Body of pancreas (tissue), 4 donors: ENCODE results near the gene ZMYM4. TPM values are rescaled to one million over a fixed set of nuclear protein-coding genes. Genes with fewer than 3 reads are reported as not detected.

Experiments
- ATAC-seq: fragments of 150-250 bp; one replicate; pipeline ENCODE4 v1.9.1; 2016
- DNase-seq, 4 donors: peaks; one replicate each; pipeline ENCODE4 v3.0.0-alpha.2; 2019
- H3K27ac ChIP-seq, 4 donors: fragments of 200-600 bp; sonication (generic); 1 replicate in 3 of 4; 2 replicates in 1 of 4; pipeline versions ENCODE4 v1.5.1 to v1.6.1; 2016 to 2019; ENCODE audit warnings: mild to moderate bottlenecking in 1 of 4, mixed read lengths in 1 of 4, moderate library complexity in 1 of 4
- H3K27me3 ChIP-seq, 2 donors: fragments of 200-600 bp; sonication (generic); one replicate each; pipeline ENCODE4 v1.6.0; 2016; ENCODE audit warnings: mild to moderate bottlenecking in 1 of 2
- H3K36me3 ChIP-seq, 2 donors: fragments of 200-600 bp; sonication (generic); replicated peaks in 1 of 2; 2 replicates each; pipeline ENCODE4 v1.5.1; 2016; ENCODE audit warnings: low read depth in 2 of 2; ENCODE audit not compliant: insufficient read depth in 1 of 2
- H3K4me1 ChIP-seq: fragments of 200-600 bp; sonication (generic); one replicate; pipeline ENCODE4 v1.6.0; 2016
- H3K4me3 ChIP-seq, 2 donors: fragments of 200-600 bp; sonication (generic); 1 replicate in 1 of 2; 2 replicates in 1 of 2; pipeline ENCODE4 v1.5.1; 2016 to 2019
- H3K9me3 ChIP-seq, 3 donors: fragments of 200-600 bp; sonication (generic); 1 replicate in 2 of 3; 2 replicates in 1 of 3; pipeline ENCODE4 v1.5.1; 2016
- CTCF ChIP-seq, 7 experiments: fragments of 450-650 bp in 4 of 7; fragments of 200-600 bp in 3 of 7; sonication (generic) in 3 of 7; IDR thresholded peaks; one replicate each; pipeline ENCODE4 v1.5.1; 2016 to 2019; ENCODE audit warnings: antibody characterized with exemption in 7 of 7
- POLR2A ChIP-seq, 3 donors: fragments of 450-650 bp; IDR thresholded peaks; one replicate each; pipeline ENCODE4 v1.6.1; 2016; ENCODE audit warnings: antibody characterized with exemption in 3 of 3, mild to moderate bottlenecking in 2 of 3
- WGBS, 2 donors: methylation state at CpG; one replicate each; pipeline ENCODE4 v1.1.5; 2017; 5-methylcytosine and 5-hydroxymethylcytosine counted together
- intact Hi-C: fragments of 100-400 bp; cut with DNase I; formaldehyde crosslinking; loops from one replicate; pipeline ENCODE4 v1.15.1; 2023
- total RNA-seq, 2 donors: library from RNA; depleted of rRNA; stranded (reverse); fragments of >200 nt; gene quantifications; one replicate each; pipeline ENCODE4 v1.1.0, GENCODE V29; 2016

The ZMYM4 gene
- total RNA-seq, 2 donors from 2014 or later = 15.2 to 33.2 TPM

DNA sequence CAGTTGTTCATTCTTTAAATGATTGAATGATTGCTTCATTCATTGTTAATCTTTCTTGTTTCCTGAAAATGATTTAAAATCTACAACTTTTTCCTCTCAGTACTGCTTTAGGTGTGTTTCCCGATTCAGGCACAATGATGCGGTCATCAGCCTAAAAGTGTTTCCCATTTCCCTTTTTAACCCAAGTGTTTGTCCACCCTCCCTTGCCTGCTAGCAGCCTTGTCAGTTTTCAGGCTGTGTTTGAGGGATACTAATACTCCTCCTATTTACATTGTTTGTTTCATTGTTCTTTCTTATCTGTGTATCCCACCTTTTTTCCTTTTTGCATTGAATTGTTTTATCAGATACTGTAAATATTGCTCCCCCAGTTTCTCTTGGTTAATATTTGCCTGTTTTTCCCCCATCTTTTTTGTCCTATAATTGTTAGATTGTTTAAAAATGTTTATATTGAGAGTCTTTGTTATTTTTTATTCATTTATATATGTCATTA lies 157.6 kb downstream of the ZMYM4 start:
- no peak overlapping the region for H3K27ac ChIP-seq
- H3K36me3 ChIP-seq = no peaks in the 10 kb centered on the region
- H3K4me3 ChIP-seq = no peak overlapping the region
- intact Hi-C loops = no loop called here
- H3K27me3 ChIP-seq = no peaks in the 10 kb centered on the region
- H3K9me3 ChIP-seq = no peaks in the 10 kb centered on the region
- ATAC-seq (no peak), DNase-seq (no peak)
- 61 to 73% methylated on average over 2 of the region's 2 CpGs for WGBS, 2 donors
- TF ChIP-seq POLR2A (IDR thresholded peaks at IDR 0.05) (no peak), CTCF (IDR thresholded peaks at IDR 0.05) (no peak)
- no peaks in the 10 kb centered on the region for H3K4me1 ChIP-seq

DNA sequence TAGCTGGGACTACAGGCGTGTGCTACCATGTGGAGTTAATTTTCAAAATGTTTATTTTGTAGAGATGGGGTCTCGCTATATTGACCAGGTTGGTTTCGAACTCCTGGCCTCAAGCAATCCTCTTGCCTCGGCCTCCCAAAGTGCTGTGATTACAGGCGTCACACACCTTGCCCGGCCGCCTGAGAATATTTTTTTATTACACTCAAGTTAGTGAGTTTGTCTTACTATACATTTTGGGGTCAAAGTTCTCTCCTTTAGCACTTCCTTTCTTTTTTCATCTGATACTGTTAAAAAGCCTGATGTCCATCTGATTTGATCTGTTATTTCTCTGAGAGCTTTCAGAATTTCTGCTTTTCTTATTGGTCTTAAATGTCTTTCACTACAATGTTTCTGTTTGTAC lies 159.9 kb downstream of the ZMYM4 start:
- H3K36me3 ChIP-seq = peaks cover 0 to 2% of the 10 kb centered on the region in 2 donors
- H3K27me3 ChIP-seq = no peaks in the 10 kb centered on the region
- TF ChIP-seq POLR2A (IDR thresholded peaks at IDR 0.05) = no peak
- intact Hi-C loops = no loop called here
- 92 to 94% methylated on average over 7 of the region's 7 CpGs for WGBS, 2 donors
- no peak overlapping the region for H3K4me3 ChIP-seq
- DNase-seq (no peak), ATAC-seq (no peak)
- no peak overlapping the region for H3K27ac ChIP-seq
- no peaks in the 10 kb centered on the region for H3K4me1 ChIP-seq
- H3K9me3 ChIP-seq = no peaks in the 10 kb centered on the region

- ATAC-seq = no peak
- TF ChIP-seq POLR2A (IDR thresholded peaks at IDR 0.05) (no peak), CTCF (IDR thresholded peaks at IDR 0.05) (no peak)
- WGBS, 2 donors = 96 to 97% methylated on average over 4 of the region's 4 CpGs
- H3K4me1 ChIP-seq = no peaks in the 10 kb centered on the region
- H3K27ac ChIP-seq = no peak overlapping the region
- no peak for DNase-seq
- H3K27me3 ChIP-seq = no peaks in the 10 kb centered on the region
- no peaks in the 10 kb centered on the region for H3K9me3 ChIP-seq
- intact Hi-C loops = no loop called here
- peaks cover 0 to 19% of the 10 kb centered on the region in 2 donors for H3K36me3 ChIP-seq
- no peak overlapping the region for H3K4me3 ChIP-seq
These were observed 162.3 kb downstream of the ZMYM4 start for GRCh38 chr1:35430762-35431161.

GRCh38 chr1:35431173-35431599 lies 162.7 kb downstream of the ZMYM4 start:
- no peak overlapping the region for H3K27ac ChIP-seq
- H3K4me1 ChIP-seq = no peaks in the 10 kb centered on the region
- no peaks in the 10 kb centered on the region for H3K27me3 ChIP-seq
- ATAC-seq (no peak), DNase-seq (no peak)
- H3K9me3 ChIP-seq = no peaks in the 10 kb centered on the region
- 69 to 84% methylated on average over 7 of the region's 7 CpGs for WGBS, 2 donors
- intact Hi-C loops = no loop called here
- peaks cover 0 to 22% of the 10 kb centered on the region in 2 donors for H3K36me3 ChIP-seq
- TF ChIP-seq POLR2A (IDR thresholded peaks at IDR 0.05) (no peak), CTCF (IDR thresholded peaks at IDR 0.05) (no peak)
- no peak overlapping the region for H3K4me3 ChIP-seq

- TF ChIP-seq POLR2A (IDR thresholded peaks at IDR 0.05) (no peak), CTCF (IDR thresholded peaks at IDR 0.05) (no peak)
- DNase-seq = no peak
- no peak for ATAC-seq
- Histone ChIP-seq H3K9me3 (no peaks in the 10 kb centered on the region), H3K27ac (no peak overlapping the region), H3K4me1 (no peaks in the 10 kb centered on the region), H3K27me3 (no peaks in the 10 kb centered on the region), H3K36me3 (peaks cover 0 to 26% of the 10 kb centered on the region in 2 donors), H3K4me3 (no peak overlapping the region)
- WGBS, 2 donors = 94 to 97% methylated on average over 10 of the region's 10 CpGs
- intact Hi-C loops = no loop called here
These were observed 163.7 kb downstream of the ZMYM4 start for GRCh38 chr1:35432231-35432630.
